OCI-LY1 (cell line): ENCODE measurements around the gene MYO3B.

Source experiments
- CTCF ChIP-seq: fragments of 200-600 bp; sonication (generic), shearing (Covaris generic); IDR thresholded peaks from 2 replicates; pipeline ENCODE4 v1.5.1; 2017; ENCODE audit warnings: mild to moderate bottlenecking, antibody characterized with exemption, low read length, moderate library complexity, mixed read lengths
- EZH2 ChIP-seq: fragments of 200-600 bp; sonication (generic), shearing (Covaris generic); IDR thresholded peaks from 2 replicates; pipeline ENCODE4 v1.8.0; 2017; ENCODE audit warnings: borderline replicate concordance, mixed run types, mild to moderate bottlenecking, antibody characterized with exemption, low read length, moderate library complexity, mixed read lengths

GRCh38 chr2:170381678-170382077 is 203.7 kb downstream of the MYO3B start:
- TF ChIP-seq CTCF, result no peak
- no peak for TF ChIP-seq EZH2
